Esophagus muscularis mucosa (tissue), 4 donors: ENCODE results near the gene KCNH4. TPM values are rescaled to one million over a fixed set of nuclear protein-coding genes. Genes with fewer than 3 reads are reported as not detected.

Source experiments
- DNase-seq: peaks from one replicate; pipeline ENCODE4 v3.0.0-alpha.2; 2017; ENCODE audit errors: extremely low spot score
- H3K27ac ChIP-seq, 4 donors: fragments of 200-600 bp; sonication (generic); replicated peaks in 1 of 4; 1 replicate in 3 of 4; 2 replicates in 1 of 4; pipeline ENCODE4 v1.5.1; 2016 to 2019; ENCODE audit warnings: mild to moderate bottlenecking in 1 of 4
- H3K27me3 ChIP-seq, 4 donors: fragments of 200-600 bp; sonication (generic); one replicate each; pipeline versions ENCODE4 v1.5.1 to v1.6.0; 2016 to 2019
- H3K36me3 ChIP-seq, 4 donors: fragments of 200-600 bp; sonication (generic); one replicate each; pipeline ENCODE4 v1.5.1; 2016 to 2019
- H3K4me1 ChIP-seq, 4 donors: fragments of 200-600 bp; sonication (generic); one replicate each; pipeline ENCODE4 v1.5.1; 2016 to 2019
- H3K4me3 ChIP-seq, 4 donors: fragments of 200-600 bp; sonication (generic); 1 replicate in 2 of 4; 2 replicates in 2 of 4; pipeline ENCODE4 v1.5.1; 2016 to 2019; ENCODE audit warnings: mild to moderate bottlenecking in 4 of 4, moderate library complexity in 1 of 4
- H3K9me3 ChIP-seq, 4 donors: fragments of 200-600 bp; sonication (generic); 1 replicate in 3 of 4; 2 replicates in 1 of 4; pipeline ENCODE4 v1.5.1; 2016 to 2019
- EP300 ChIP-seq: sonication (generic); formaldehyde crosslinking; IDR thresholded peaks from one replicate; pipeline ENCODE4 v1.6.1; 2017; ENCODE audit warnings: antibody characterized with exemption
- POLR2A ChIP-seq: fragments of 450-650 bp; IDR thresholded peaks from one replicate; pipeline ENCODE4 v1.6.1; 2017; ENCODE audit warnings: antibody characterized with exemption, moderate library complexity, mild to moderate bottlenecking, low read depth
- POLR2AphosphoS5 ChIP-seq, 2 donors: sonication (generic); formaldehyde crosslinking; IDR thresholded peaks; one replicate each; pipeline ENCODE4 v1.6.1; 2017; ENCODE audit warnings: antibody characterized with exemption in 2 of 2
- WGBS: methylation state at CpG from one replicate; pipeline ENCODE4 v1.1.5; 2018; 5-methylcytosine and 5-hydroxymethylcytosine counted together
- intact Hi-C: fragments of 100-400 bp; cut with DNase I; formaldehyde crosslinking; loops from one replicate; pipeline ENCODE4 v1.15.1; 2023
- total RNA-seq, 4 donors: library from RNA; depleted of rRNA; stranded (reverse); fragments of >200 nt; gene quantifications; one replicate each; pipeline versions ENCODE4 v1.1.0 to v1.2.1, GENCODE V29; 2016
- TF ChIP-seq, protein P1 (sequence below), 3 experiments: fragments of 200-600 bp in 2 of 3; fragments of 450-650 bp in 1 of 3; sonication (generic) in 2 of 3; IDR thresholded peaks; one replicate each; pipeline ENCODE4 v1.5.1; 2017 to 2019; ENCODE audit warnings: antibody characterized with exemption in 3 of 3, mild to moderate bottlenecking in 2 of 3, moderate library complexity in 1 of 3

Gene KCNH4
- total RNA-seq, 4 donors from 2014 or later = 0.17 to 0.42 (median 0.26) TPM

DNA sequence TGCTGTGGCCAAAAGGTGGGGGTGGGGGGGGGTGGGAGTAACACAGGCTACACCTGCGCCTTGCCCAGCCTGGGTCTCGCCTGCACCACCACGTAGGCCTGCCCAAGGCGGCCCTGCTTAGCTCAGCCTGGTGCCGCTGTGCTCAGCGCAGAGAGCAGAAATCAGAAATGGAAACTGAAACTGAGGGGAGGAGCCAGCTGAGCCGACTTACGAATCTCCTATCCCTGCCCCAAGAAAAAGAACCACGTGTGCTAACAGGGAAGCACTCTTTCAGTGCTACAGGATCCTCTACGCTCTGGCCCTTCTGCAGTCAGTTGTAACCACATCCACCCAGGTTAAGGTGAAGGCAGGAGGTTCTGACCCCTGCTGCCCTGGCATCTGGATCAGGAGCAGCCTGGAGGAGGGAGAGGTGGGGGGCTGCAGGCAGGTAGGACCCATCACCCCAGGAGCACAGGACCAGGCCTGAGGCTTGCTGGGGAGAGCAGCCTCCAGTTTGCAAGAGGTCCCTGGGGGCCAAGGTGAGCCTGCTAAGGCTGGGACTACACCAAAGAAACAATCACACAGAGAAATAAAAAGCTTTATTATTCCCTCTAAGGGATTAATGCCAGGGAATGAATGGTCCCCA is 68.3 kb downstream of the KCNH4 start, which contains the start of gene DHX58:
DHX58 (minus strand) TSS at position 163 of the 625 bp plus-strand sequence. CDS start 822 bp downstream, outside the sequence.
- TF ChIP-seq, protein P1, sequence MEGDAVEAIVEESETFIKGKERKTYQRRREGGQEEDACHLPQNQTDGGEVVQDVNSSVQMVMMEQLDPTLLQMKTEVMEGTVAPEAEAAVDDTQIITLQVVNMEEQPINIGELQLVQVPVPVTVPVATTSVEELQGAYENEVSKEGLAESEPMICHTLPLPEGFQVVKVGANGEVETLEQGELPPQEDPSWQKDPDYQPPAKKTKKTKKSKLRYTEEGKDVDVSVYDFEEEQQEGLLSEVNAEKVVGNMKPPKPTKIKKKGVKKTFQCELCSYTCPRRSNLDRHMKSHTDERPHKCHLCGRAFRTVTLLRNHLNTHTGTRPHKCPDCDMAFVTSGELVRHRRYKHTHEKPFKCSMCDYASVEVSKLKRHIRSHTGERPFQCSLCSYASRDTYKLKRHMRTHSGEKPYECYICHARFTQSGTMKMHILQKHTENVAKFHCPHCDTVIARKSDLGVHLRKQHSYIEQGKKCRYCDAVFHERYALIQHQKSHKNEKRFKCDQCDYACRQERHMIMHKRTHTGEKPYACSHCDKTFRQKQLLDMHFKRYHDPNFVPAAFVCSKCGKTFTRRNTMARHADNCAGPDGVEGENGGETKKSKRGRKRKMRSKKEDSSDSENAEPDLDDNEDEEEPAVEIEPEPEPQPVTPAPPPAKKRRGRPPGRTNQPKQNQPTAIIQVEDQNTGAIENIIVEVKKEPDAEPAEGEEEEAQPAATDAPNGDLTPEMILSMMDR (IDR thresholded peaks at IDR 0.05) = no peak
- TF ChIP-seq POLR2AphosphoS5 (IDR thresholded peaks at IDR 0.05) (peak; percentile 84 to 90), EP300 (no peak), POLR2A (no peak)
- intact Hi-C loops = no loop called here
- Histone ChIP-seq H3K4me1 (peaks cover 19 to 52% (median 36%) of the 10 kb centered on the region in 4 donors), H3K27ac (peak within 1 kb of the TSS; percentile 87 to 94 (median 90)), H3K27me3 (no peaks in the 10 kb centered on the region), H3K9me3 (no peaks in the 10 kb centered on the region), H3K36me3 (peaks cover 0 to 62% (median 44%) of the 10 kb centered on the region in 4 donors), H3K4me3 (peak within 1 kb of the TSS; percentile 60 to 71 (median 66))
- 5% methylated on average over 9 of the region's 10 CpGs for WGBS
- DNase-seq = peak; percentile 96

DNA sequence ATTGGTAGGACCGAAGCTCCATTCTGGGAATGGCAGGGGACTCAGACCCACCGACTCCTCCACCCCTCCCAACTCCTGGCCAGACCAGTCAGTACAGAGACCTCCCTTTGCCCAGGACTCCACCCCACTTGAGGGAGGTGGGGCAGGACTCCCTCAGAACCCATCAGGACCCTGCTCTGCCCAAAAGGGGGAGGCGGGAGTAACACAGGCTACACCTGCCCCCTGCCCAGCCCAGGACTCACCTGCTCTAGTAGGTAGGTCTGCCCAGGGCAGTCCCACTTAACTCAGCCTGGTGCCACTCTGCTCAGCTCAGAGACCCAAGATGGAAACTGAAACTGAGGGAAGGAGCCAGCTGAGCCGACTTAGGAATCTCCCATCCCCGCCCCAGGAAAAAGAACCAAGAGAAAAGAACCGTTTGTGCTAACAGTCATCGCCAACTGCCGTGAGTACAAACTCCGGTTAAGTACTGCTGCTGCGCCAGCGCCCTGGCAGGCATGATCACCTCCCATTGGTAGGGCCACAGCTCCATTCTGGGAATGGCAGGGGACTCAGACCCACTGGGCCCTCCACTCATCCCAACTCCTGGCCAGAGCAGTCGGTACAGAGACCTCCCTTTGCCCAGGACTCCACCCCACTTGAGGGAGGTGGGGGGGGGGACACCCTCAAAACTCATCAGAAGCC is 68.9 kb downstream of the KCNH4 start:
- peak overlapping the region; percentile 87 to 94 (median 90) for H3K27ac ChIP-seq
- peak overlapping the region; percentile 60 to 71 (median 66) for H3K4me3 ChIP-seq
- H3K36me3 ChIP-seq = peaks cover 0 to 59% (median 37%) of the 10 kb centered on the region in 4 donors
- no peaks in the 10 kb centered on the region for H3K27me3 ChIP-seq
- H3K9me3 ChIP-seq = no peaks in the 10 kb centered on the region
- WGBS = 50% methylated on average over 2 of the region's 12 CpGs
- H3K4me1 ChIP-seq = peaks cover 19 to 53% (median 39%) of the 10 kb centered on the region in 4 donors
- no peak for TF ChIP-seq EP300
- TF ChIP-seq POLR2A = no peak
- TF ChIP-seq POLR2AphosphoS5 (IDR thresholded peaks at IDR 0.05) = no peak
- TF ChIP-seq, protein P1 (IDR thresholded peaks at IDR 0.05) = no peak
- DNase-seq = no peak
- intact Hi-C loops = no loop called here

DNA sequence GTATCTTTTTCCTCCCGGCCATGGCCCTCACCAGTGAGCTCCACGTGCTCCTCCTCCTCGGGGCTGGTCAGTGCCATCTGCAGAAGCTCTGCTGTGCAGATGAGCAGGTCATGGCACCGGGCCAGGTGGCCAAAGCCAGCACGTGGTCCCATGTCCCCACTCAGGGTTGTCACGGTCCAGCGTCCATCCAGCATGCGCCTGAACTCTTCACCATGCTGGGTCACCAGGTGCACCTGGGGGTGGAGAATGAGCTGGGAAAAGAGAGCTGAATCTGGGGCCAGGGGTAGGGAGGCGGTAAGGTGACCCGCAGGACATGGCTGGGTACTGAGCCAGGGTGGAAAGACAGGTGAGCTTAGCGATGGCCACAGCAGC is 69.7 kb downstream of the KCNH4 start:
- intact Hi-C loops = no loop called here
- no peak for DNase-seq
- H3K4me3 ChIP-seq = peak overlapping the region; percentile 60 to 71 (median 66)
- H3K27ac ChIP-seq = peak overlapping the region; percentile 87 to 94 (median 90)
- H3K9me3 ChIP-seq = no peaks in the 10 kb centered on the region
- H3K4me1 ChIP-seq = peaks cover 19 to 46% (median 36%) of the 10 kb centered on the region in 4 donors
- H3K36me3 ChIP-seq = peaks cover 0 to 62% (median 40%) of the 10 kb centered on the region in 4 donors
- no peaks in the 10 kb centered on the region for H3K27me3 ChIP-seq
- 90% methylated on average over 6 of the region's 11 CpGs for WGBS
- TF ChIP-seq POLR2A (no peak), EP300 (no peak)

DNA sequence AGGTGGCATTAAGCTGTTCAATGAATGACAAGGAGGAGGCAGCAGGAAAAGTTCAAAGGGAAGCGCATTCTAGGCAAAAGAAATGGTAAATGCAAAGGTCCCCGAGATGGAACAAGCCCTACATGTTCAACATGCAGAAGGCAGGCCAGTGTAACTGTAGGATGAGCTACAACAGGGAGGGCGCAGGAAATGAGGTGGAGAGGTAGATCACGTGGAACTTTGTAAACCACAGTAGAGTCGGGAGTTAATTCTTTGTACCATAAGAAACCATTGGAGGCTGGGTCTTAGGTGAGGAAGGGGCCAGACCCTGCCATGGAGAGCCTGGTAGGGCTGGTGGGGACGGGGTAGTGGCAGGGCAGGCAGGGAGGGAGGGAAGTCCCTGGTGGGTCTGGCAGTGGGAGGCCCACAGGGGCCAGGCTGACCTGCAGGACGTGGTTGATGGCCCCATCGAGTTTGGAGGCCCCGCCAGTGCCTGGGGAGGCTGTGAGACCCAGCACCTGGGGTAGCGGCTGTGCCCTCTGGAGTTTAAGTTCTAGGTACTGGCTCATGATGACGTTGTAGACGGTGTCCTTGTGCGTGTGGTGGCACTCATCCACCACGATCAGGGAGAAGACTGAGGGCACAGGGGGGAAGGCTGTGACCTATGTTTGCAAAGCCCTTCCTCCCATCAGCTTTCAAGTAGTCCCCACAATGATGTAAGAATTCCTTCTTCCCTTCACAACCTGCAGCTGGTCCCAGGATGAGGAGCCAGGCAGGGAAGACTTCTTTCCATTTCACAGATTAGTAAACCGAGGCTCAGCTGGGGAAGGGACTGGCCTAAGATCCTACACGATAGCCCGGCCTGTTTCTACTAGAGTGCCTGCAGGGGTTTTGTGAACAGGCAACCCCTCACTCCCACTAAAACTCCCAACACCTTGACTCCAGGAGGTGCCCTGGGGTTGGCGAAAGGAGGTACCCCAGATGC is 70.4 kb downstream of the KCNH4 start:
- Histone ChIP-seq H3K27ac (peak overlapping the region in 3 of 4 donors; percentile 87 to 94 (median 94)), H3K36me3 (peaks cover 0 to 61% (median 42%) of the 10 kb centered on the region in 4 donors), H3K4me3 (no peak overlapping the region), H3K27me3 (no peaks in the 10 kb centered on the region), H3K4me1 (peaks cover 19 to 46% (median 35%) of the 10 kb centered on the region in 4 donors), H3K9me3 (no peaks in the 10 kb centered on the region)
- no peak for DNase-seq
- WGBS = 74% methylated on average over 11 of the region's 18 CpGs
- intact Hi-C loops = no loop called here
- TF ChIP-seq POLR2AphosphoS5 (IDR thresholded peaks at IDR 0.05) = no peak
- TF ChIP-seq EP300 = no peak
- no peak for TF ChIP-seq POLR2A
- TF ChIP-seq, protein P1 (IDR thresholded peaks at IDR 0.05) = no peak
